Right lobe of liver (tissue), 6 donors: ENCODE measurements around the gene DPP10. TPM values are rescaled to one million over a fixed set of nuclear protein-coding genes. Genes with fewer than 3 reads are reported as not detected.

Experiments
- ATAC-seq, 4 donors: fragments of 200-7000 bp; cut with Tn5 transposase; one replicate each; pipeline ENCODE4 v1.9.1; 2020; ENCODE audit warnings: mild to moderate bottlenecking in 4 of 4, moderate library complexity in 4 of 4
- DNase-seq, 3 donors: peaks; one replicate each; pipeline ENCODE4 v3.0.0-alpha.2; 2020
- H3K27ac ChIP-seq, 3 donors: fragments of 200-600 bp; one replicate each; pipeline ENCODE4 v1.8.0; 2022
- H3K27me3 ChIP-seq, 2 donors: fragments of 200-600 bp; one replicate each; pipeline ENCODE4 v1.8.0; 2022
- H3K36me3 ChIP-seq, 4 donors: fragments of 200-600 bp; sonication (generic) in 1 of 4; one replicate each; pipeline versions ENCODE4 v1.5.1 to v1.8.0; 2017 to 2022; ENCODE audit warnings: control low read depth in 1 of 4
- H3K4me1 ChIP-seq, 4 donors: fragments of 200-600 bp; sonication (generic) in 1 of 4; one replicate each; pipeline versions ENCODE4 v1.5.1 to v1.8.0; 2017 to 2022; ENCODE audit warnings: control low read depth in 1 of 4
- H3K4me3 ChIP-seq, 3 donors: fragments of 200-600 bp; one replicate each; pipeline ENCODE4 v1.8.0; 2022
- H3K9me3 ChIP-seq, 4 donors: fragments of 200-600 bp; sonication (generic) in 1 of 4; one replicate each; pipeline versions ENCODE4 v1.5.1 to v1.8.0; 2017 to 2022; ENCODE audit warnings: control low read depth in 1 of 4
- CTCF ChIP-seq, 4 donors: fragments of 200-600 bp in 3 of 4; fragments of 450-650 bp in 1 of 4; IDR thresholded peaks; one replicate each; pipeline versions ENCODE4 v1.5.1 to v1.8.0; 2016 to 2022; ENCODE audit warnings: antibody characterized with exemption in 4 of 4, mild to moderate bottlenecking in 2 of 4
- POLR2A ChIP-seq: fragments of 450-650 bp; IDR thresholded peaks from one replicate; pipeline ENCODE4 v1.6.1; 2017; ENCODE audit warnings: antibody characterized with exemption, mild to moderate bottlenecking
- WGBS: methylation state at CpG from one replicate; pipeline ENCODE4 v1.1.6; 2018; ENCODE audit warnings: low coverage, low lambda C conversion rate; ENCODE audit not compliant: insufficient coverage; ENCODE audit errors: missing lambda C conversion rate; 5-methylcytosine and 5-hydroxymethylcytosine counted together
- intact Hi-C, 2 donors: fragments of 100-400 bp; cut with DNase I; formaldehyde crosslinking; loops; one replicate each; pipeline versions ENCODE4 v1.11.2 to v1.14.1; 2022
- total RNA-seq, 6 experiments: library from RNA; depleted of rRNA in 2 of 6; stranded (reverse); fragments of >200 nt in 2 of 6; fragmentation: NEBNext Ultra II Directional in 3 of 6; extraction: Animal tissue kit (Norgen Biotek cat#: 25700) in 3 of 6; gene quantifications; one replicate each; pipeline versions ENCODE4 v1.1.0 to v1.2.4, GENCODE V29; 2016 to 2023
- donor health status: DM: no; HTN: yes; CAD: no.
- donor health status: DM: no; HTN: no; CAD: no.
- donor health status: DM: no; HTN: no; CAD: no.
- donor health status: DM: no; HTN: yes; CAD: no.
- donor health status: DM: no; HTN: yes; CAD: no.

Gene DPP10
- total RNA-seq, 6 experiments from 2014 or later: 0.09 to 0.19 (median 0.15) TPM; not detected in 2

GRCh38 chr2:114754907-114755563, 312.6 kb downstream of the DPP10 start:
- Histone ChIP-seq H3K4me1 (no peaks in the 10 kb centered on the region), H3K36me3 (no peaks in the 10 kb centered on the region), H3K27me3 (no peaks in the 10 kb centered on the region), H3K4me3 (no peak overlapping the region), H3K9me3 (no peaks in the 10 kb centered on the region), H3K27ac (no peak overlapping the region)
- DNase-seq: no peak
- intact Hi-C loops: no loop called here
- WGBS: 50% methylated on average over 3 of the region's 3 CpGs
- peak in 2 of 4 donors; percentile 16 to 61 for ATAC-seq
- no peak for TF ChIP-seq POLR2A
- no peak for TF ChIP-seq CTCF (IDR thresholded peaks at IDR 0.05)

- 10% methylated on average over 1 of the region's 1 CpG for WGBS
- no peak overlapping the region for H3K4me3 ChIP-seq
- no peak overlapping the region for H3K27ac ChIP-seq
- TF ChIP-seq POLR2A (no peak), CTCF (IDR thresholded peaks at IDR 0.05) (no peak)
- no peaks in the 10 kb centered on the region for H3K9me3 ChIP-seq
- intact Hi-C loops: no loop called here
- H3K36me3 ChIP-seq: no peaks in the 10 kb centered on the region
- DNase-seq (no peak), ATAC-seq (no peak)
- H3K27me3 ChIP-seq: no peaks in the 10 kb centered on the region
- no peaks in the 10 kb centered on the region for H3K4me1 ChIP-seq
These were observed 319.9 kb downstream of the DPP10 start for GRCh38 chr2:114762376-114762775.

GRCh38 chr2:114762986-114763385, 320.5 kb downstream of the DPP10 start:
- Histone ChIP-seq H3K27ac (no peak overlapping the region), H3K4me3 (no peak overlapping the region), H3K4me1 (no peaks in the 10 kb centered on the region), H3K36me3 (no peaks in the 10 kb centered on the region), H3K27me3 (no peaks in the 10 kb centered on the region), H3K9me3 (no peaks in the 10 kb centered on the region)
- DNase-seq: peak in 2 of 3 donors; percentile 23 to 64
- TF ChIP-seq CTCF (IDR thresholded peaks at IDR 0.05): no peak
- ATAC-seq: peak in 2 of 4 donors; percentile 42 to 74
- intact Hi-C loops: no loop called here
- WGBS: 38% methylated on average over 6 of the region's 6 CpGs

GRCh38 chr2:114769110-114769509, 326.7 kb downstream of the DPP10 start:
- H3K27me3 ChIP-seq: no peaks in the 10 kb centered on the region
- H3K9me3 ChIP-seq: no peaks in the 10 kb centered on the region
- no peaks in the 10 kb centered on the region for H3K4me1 ChIP-seq
- DNase-seq (no peak), ATAC-seq (no peak)
- H3K36me3 ChIP-seq: no peaks in the 10 kb centered on the region
- intact Hi-C loops: no loop called here
- 56% methylated on average over 4 of the region's 4 CpGs for WGBS
- no peak overlapping the region for H3K4me3 ChIP-seq
- TF ChIP-seq POLR2A (no peak), CTCF (IDR thresholded peaks at IDR 0.05) (no peak)
- no peak overlapping the region for H3K27ac ChIP-seq
